HG03571 (cell line): ENCODE measurements around the gene MGAT5B.

Experiments used
- ATAC-seq: cut with Tn5 transposase; IDR thresholded peaks from one replicate; pipeline ENCODE4 v1.9.1; 2021; ENCODE audit not compliant: unreplicated experiment

MGAT5B gene

GRCh38 chr17:76925441-76925891 is 57.3 kb downstream of the MGAT5B start:
- no peak for ATAC-seq

GRCh38 chr17:76926237-76926866 is 58.1 kb downstream of the MGAT5B start:
- ATAC-seq, result no peak

GRCh38 chr17:76927577-76927976 is 59.4 kb downstream of the MGAT5B start:
- no peak for ATAC-seq

GRCh38 chr17:76927982-76928381 is 59.8 kb downstream of the MGAT5B start:
- ATAC-seq, result no peak

- ATAC-seq, result no peak
Observed at GRCh38 chr17:76929148-76929547, 60.9 kb downstream of the MGAT5B start.

GRCh38 chr17:76929601-76930000 is 61.4 kb downstream of the MGAT5B start:
- no peak for ATAC-seq

GRCh38 chr17:76930107-76930506 is 61.9 kb downstream of the MGAT5B start:
- ATAC-seq, result no peak

GRCh38 chr17:76932402-76933333 is 64.5 kb downstream of the MGAT5B start:
- no peak for ATAC-seq

- ATAC-seq, result no peak
Observed at GRCh38 chr17:76934561-76935320, 66.5 kb downstream of the MGAT5B start.

GRCh38 chr17:76935331-76935730 is 67.1 kb downstream of the MGAT5B start:
- no peak for ATAC-seq

- ATAC-seq, result no peak
Observed at GRCh38 chr17:76937238-76937637, 69.0 kb downstream of the MGAT5B start.

GRCh38 chr17:76938009-76938408 is 69.8 kb downstream of the MGAT5B start:
- ATAC-seq, result no peak

- ATAC-seq, result no peak
Observed at GRCh38 chr17:76940295-76940694, 72.1 kb downstream of the MGAT5B start.

GRCh38 chr17:76940738-76941350 is 72.6 kb downstream of the MGAT5B start:
- ATAC-seq, result no peak

GRCh38 chr17:76943202-76943601 is 75.0 kb downstream of the MGAT5B start:
- ATAC-seq, result no peak

- ATAC-seq, result no peak
Observed at GRCh38 chr17:76943781-76944213, 75.6 kb downstream of the MGAT5B start.

- ATAC-seq, result no peak
Observed at GRCh38 chr17:76944477-76944876, 76.3 kb downstream of the MGAT5B start.

- no peak for ATAC-seq
Observed at GRCh38 chr17:76946111-76946771, 78.0 kb downstream of the MGAT5B start.

- no peak for ATAC-seq
Observed at GRCh38 chr17:76946772-76947135, 78.5 kb downstream of the MGAT5B start.

- ATAC-seq, result no peak
Observed at GRCh38 chr17:76947309-76947708, 79.1 kb downstream of the MGAT5B start.

GRCh38 chr17:76947771-76948170 is 79.6 kb downstream of the MGAT5B start:
- no peak for ATAC-seq
